Thyroid gland (tissue), 4 donors: ENCODE measurements around the gene ZNF133. TPM values are rescaled to one million over a fixed set of nuclear protein-coding genes. Genes with fewer than 3 reads are reported as not detected.
"Not testable (repeated sequence)": the region's sequence is repeated elsewhere in the genome, so short reads cannot be mapped to it uniquely, and the experiment has no call there.

Experiments
- DNase-seq, 2 donors: peaks; one replicate each; pipeline ENCODE4 v3.0.0-alpha.2; 2019
- H3K27ac ChIP-seq, 3 donors: fragments of 200-600 bp; sonication (generic); 1 replicate in 2 of 3; 2 replicates in 1 of 3; pipeline ENCODE4 v1.5.1; 2016 to 2019; ENCODE audit warnings: mild to moderate bottlenecking in 1 of 3, moderate library complexity in 1 of 3
- H3K27me3 ChIP-seq: fragments of 200-600 bp; sonication (generic); one replicate; pipeline ENCODE4 v1.5.1; 2019
- H3K36me3 ChIP-seq, 2 donors: fragments of 200-600 bp; sonication (generic); one replicate each; pipeline ENCODE4 v1.5.1; 2016 to 2019
- H3K4me1 ChIP-seq, 2 donors: fragments of 200-600 bp; sonication (generic); one replicate each; pipeline ENCODE4 v1.5.1; 2017 to 2019
- H3K4me3 ChIP-seq, 3 donors: fragments of 200-600 bp; sonication (generic); replicated peaks in 1 of 3; 1 replicate in 2 of 3; 2 replicates in 1 of 3; pipeline ENCODE4 v1.5.1; 2016; ENCODE audit warnings: mild to moderate bottlenecking in 1 of 3
- H3K9me3 ChIP-seq: fragments of 200-600 bp; sonication (generic); one replicate; pipeline ENCODE4 v1.5.1; 2017
- POLR2A ChIP-seq, 2 donors: fragments of 450-650 bp; IDR thresholded peaks; one replicate each; pipeline ENCODE4 v1.6.1; 2017; ENCODE audit warnings: antibody characterized with exemption in 2 of 2, mild to moderate bottlenecking in 2 of 2, moderate library complexity in 1 of 2
- WGBS, 2 donors: methylation state at CpG; one replicate each; pipeline ENCODE4 v1.1.5; 2017; 5-methylcytosine and 5-hydroxymethylcytosine counted together
- intact Hi-C: fragments of 100-400 bp; cut with DNase I; formaldehyde crosslinking; loops from one replicate; pipeline ENCODE4 v1.15.1; 2023
- total RNA-seq, 4 donors: library from RNA; depleted of rRNA; stranded (reverse); fragments of >200 nt; gene quantifications; one replicate each; pipeline ENCODE4 v1.2.3, GENCODE V29; 2016
- TF ChIP-seq, protein P1 (sequence below), 6 experiments: fragments of 200-600 bp in 3 of 6; fragments of 450-650 bp in 3 of 6; sonication (generic) in 3 of 6; IDR thresholded peaks; one replicate each; pipeline ENCODE4 v1.5.1; 2016 to 2019; ENCODE audit warnings: antibody characterized with exemption in 6 of 6, mild to moderate bottlenecking in 2 of 6, inconsistent platforms in 1 of 6, moderate library complexity in 1 of 6

ZNF133 gene
- total RNA-seq, 4 donors from 2014 or later, result 14.8 to 17.3 (median 15.9) TPM

- intact Hi-C loops, result no loop called here
Measured at GRCh38 chr20:18321976-18322950, 33.9 kb downstream of the ZNF133 start.

GRCh38 chr20:18323705-18324104, 35.4 kb downstream of the ZNF133 start:
- H3K4me3 ChIP-seq, result no peak overlapping the region
- H3K27ac ChIP-seq, result no peak overlapping the region
- H3K36me3 ChIP-seq, result no peaks in the 10 kb centered on the region
- WGBS, 2 donors, result 83 to 89% methylated on average over 4 of the region's 4 CpGs
- DNase-seq, result no peak
- intact Hi-C loops, result no loop called here
- no peak for TF ChIP-seq POLR2A (IDR thresholded peaks at IDR 0.05)
- TF ChIP-seq, protein P1, sequence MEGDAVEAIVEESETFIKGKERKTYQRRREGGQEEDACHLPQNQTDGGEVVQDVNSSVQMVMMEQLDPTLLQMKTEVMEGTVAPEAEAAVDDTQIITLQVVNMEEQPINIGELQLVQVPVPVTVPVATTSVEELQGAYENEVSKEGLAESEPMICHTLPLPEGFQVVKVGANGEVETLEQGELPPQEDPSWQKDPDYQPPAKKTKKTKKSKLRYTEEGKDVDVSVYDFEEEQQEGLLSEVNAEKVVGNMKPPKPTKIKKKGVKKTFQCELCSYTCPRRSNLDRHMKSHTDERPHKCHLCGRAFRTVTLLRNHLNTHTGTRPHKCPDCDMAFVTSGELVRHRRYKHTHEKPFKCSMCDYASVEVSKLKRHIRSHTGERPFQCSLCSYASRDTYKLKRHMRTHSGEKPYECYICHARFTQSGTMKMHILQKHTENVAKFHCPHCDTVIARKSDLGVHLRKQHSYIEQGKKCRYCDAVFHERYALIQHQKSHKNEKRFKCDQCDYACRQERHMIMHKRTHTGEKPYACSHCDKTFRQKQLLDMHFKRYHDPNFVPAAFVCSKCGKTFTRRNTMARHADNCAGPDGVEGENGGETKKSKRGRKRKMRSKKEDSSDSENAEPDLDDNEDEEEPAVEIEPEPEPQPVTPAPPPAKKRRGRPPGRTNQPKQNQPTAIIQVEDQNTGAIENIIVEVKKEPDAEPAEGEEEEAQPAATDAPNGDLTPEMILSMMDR (IDR thresholded peaks at IDR 0.05), result no peak
- no peaks in the 10 kb centered on the region for H3K4me1 ChIP-seq
- no peaks in the 10 kb centered on the region for H3K27me3 ChIP-seq
- H3K9me3 ChIP-seq, result no peaks in the 10 kb centered on the region

More at GRCh38 chr20:18321976-18322950, 33.9 kb downstream of the ZNF133 start:
- H3K4me3 ChIP-seq, result no peak overlapping the region
- DNase-seq, result no peak
- 85 to 86% methylated on average over 10 of the region's 10 CpGs for WGBS, 2 donors
- no peaks in the 10 kb centered on the region for H3K4me1 ChIP-seq
- H3K9me3 ChIP-seq, result no peaks in the 10 kb centered on the region
- H3K27me3 ChIP-seq, result no peaks in the 10 kb centered on the region
- TF ChIP-seq POLR2A (IDR thresholded peaks at IDR 0.05), result no peak
- TF ChIP-seq, protein P1 (IDR thresholded peaks at IDR 0.05), result no peak
- H3K27ac ChIP-seq, result no peak overlapping the region
- H3K36me3 ChIP-seq, result peaks cover 2 to 3% of the 10 kb centered on the region in 2 donors

DNA sequence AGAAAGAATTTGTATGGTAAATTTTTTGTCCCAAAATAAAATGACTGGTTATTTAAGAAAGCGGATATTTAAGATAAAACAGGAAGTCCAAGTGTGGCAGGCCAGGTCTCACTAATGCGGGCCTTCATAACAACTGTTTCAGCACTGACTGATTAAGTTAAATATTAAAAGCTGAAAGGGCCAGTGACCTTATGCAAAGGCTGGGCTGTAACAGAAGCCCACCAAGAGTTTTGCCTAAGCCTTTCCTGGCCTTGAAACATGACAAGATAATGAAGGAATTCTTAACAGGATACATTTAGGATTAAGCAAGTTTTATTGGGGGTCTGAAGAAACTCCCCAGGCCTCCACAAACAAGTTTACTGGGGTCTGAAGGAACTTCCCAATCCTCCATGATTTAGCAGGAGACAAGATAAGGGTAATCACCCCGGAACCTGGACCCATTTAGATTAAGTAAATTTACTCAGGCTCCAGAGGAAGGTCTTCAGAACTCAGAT, 36.3 kb downstream of the ZNF133 start:
- DNase-seq, result no peak
- TF ChIP-seq POLR2A (IDR thresholded peaks at IDR 0.05), result no peak
- TF ChIP-seq, protein P1 (IDR thresholded peaks at IDR 0.05), result no peak
- intact Hi-C loops, result no loop called here
- 60 to 62% methylated on average over 3 of the region's 3 CpGs for WGBS, 2 donors
- no peaks in the 10 kb centered on the region for H3K27me3 ChIP-seq
- H3K4me3 ChIP-seq, result no peak overlapping the region
- no peak overlapping the region for H3K27ac ChIP-seq
- H3K36me3 ChIP-seq, result no peaks in the 10 kb centered on the region
- H3K4me1 ChIP-seq, result no peaks in the 10 kb centered on the region
- no peaks in the 10 kb centered on the region for H3K9me3 ChIP-seq

DNA sequence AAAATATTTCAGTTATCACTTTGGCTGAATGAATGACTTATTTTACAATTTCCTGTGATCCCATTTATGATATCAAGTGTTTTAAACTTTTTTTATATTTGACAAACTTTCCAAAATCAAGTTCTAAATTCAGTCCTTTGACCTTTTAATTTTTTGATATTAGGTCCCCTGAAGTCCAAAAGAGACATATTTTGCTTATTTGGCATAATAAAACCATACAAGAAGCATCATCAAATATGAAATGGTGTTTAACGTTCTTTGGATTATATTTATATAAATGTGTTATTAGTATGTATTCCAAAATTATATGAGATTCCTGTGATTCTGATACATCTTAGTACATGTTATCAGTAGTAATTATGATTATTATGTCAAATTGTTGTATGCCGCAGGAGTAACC, 38.7 kb downstream of the ZNF133 start:
- no peaks in the 10 kb centered on the region for H3K36me3 ChIP-seq
- TF ChIP-seq, protein P1 (IDR thresholded peaks at IDR 0.05), result no peak
- no peak for TF ChIP-seq POLR2A (IDR thresholded peaks at IDR 0.05)
- 94 to 98% methylated on average over 2 of the region's 2 CpGs for WGBS, 2 donors
- no peak for DNase-seq
- no peak overlapping the region for H3K27ac ChIP-seq
- H3K4me1 ChIP-seq, result no peaks in the 10 kb centered on the region
- H3K4me3 ChIP-seq, result no peak overlapping the region
- H3K27me3 ChIP-seq, result no peaks in the 10 kb centered on the region
- H3K9me3 ChIP-seq, result no peaks in the 10 kb centered on the region
- intact Hi-C loops, result no loop called here

GRCh38 chr20:18331694-18332093, 43.4 kb downstream of the ZNF133 start:
- 92 to 93% methylated on average over 2 of the region's 2 CpGs for WGBS, 2 donors
- Histone ChIP-seq H3K27me3 (no peaks in the 10 kb centered on the region), H3K4me3 (no peak overlapping the region), H3K4me1 (no peaks in the 10 kb centered on the region), H3K27ac (no peak overlapping the region), H3K9me3 (no peaks in the 10 kb centered on the region), H3K36me3 (no peaks in the 10 kb centered on the region)
- TF ChIP-seq, protein P1 (IDR thresholded peaks at IDR 0.05), result no peak
- TF ChIP-seq POLR2A (IDR thresholded peaks at IDR 0.05), result no peak
- intact Hi-C loops, result no loop called here
- DNase-seq, result no peak

DNA sequence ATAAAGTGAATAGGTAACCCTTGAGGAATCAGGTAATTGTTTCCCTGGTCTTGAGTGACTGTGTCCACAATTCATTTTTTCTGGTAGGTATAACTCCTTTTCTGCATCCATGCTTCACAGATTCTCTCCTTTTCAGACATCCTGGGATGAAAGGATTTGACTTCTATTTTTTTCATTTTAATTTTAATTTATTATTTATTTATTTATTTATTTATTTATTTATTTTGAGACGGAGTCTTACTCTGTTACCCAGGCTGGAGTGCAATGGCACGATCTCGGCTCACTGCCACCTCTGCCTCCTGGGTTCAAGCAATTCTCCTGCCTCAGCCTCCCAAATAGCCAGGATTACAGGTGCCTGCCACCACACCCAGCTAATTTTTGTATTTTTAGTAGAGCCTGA, 61.4 kb downstream of the ZNF133 start:
- H3K27ac ChIP-seq, DNase-seq, H3K27me3 ChIP-seq, intact Hi-C loops, H3K9me3 ChIP-seq, H3K36me3 ChIP-seq, H3K4me1 ChIP-seq, H3K4me3 ChIP-seq: not testable (repeated sequence)
- 60 to 67% methylated on average over 3 of the region's 3 CpGs for WGBS, 2 donors
